Activated naive CD4-positive, alpha-beta T cell treated with anti-CD3 and anti-CD28 coated beads, Interleukin-2, amount 50 U/mL, for 16 hours (primary cell): Measurements from ENCODE around the gene APC.
"Not testable (repeated sequence)": the region's sequence is repeated elsewhere in the genome, so short reads cannot be mapped to it uniquely, and the experiment has no call there.

Experiments
- DNase-seq: peaks from one replicate; pipeline ENCODE4 v3.0.0-alpha.2; 2020

Gene APC

GRCh38 chr5:112860929-112861637, 123.4 kb downstream of the APC start, which contains the start of gene SRP19:
SRP19 (plus strand) TSS chr5:112861287; CDS start chr5:112861377, 90 bp downstream.
- peak; percentile 89 for DNase-seq

GRCh38 chr5:112861638-112861985, 123.9 kb downstream of the APC start:
- no peak for DNase-seq

DNA sequence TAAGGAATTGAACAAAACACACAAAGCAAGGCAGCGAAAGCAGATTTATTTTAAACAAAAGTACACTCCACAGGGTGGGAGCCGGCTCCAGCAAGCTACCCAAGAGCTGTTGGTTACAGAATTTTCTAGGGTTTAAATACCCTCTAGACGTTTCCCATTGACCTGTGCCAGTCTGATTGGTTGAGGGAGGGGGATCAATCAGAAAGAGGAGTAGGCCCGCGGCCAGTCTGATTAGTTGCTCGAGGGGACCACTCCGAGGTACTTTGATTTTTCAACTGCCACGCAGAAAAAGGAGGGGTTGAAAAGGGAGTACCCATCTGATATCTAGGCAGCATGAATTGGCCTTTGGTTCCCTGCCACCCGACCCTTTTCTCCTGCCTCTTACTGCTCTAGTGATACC, 124.4 kb downstream of the APC start:
- no peak for DNase-seq

DNA sequence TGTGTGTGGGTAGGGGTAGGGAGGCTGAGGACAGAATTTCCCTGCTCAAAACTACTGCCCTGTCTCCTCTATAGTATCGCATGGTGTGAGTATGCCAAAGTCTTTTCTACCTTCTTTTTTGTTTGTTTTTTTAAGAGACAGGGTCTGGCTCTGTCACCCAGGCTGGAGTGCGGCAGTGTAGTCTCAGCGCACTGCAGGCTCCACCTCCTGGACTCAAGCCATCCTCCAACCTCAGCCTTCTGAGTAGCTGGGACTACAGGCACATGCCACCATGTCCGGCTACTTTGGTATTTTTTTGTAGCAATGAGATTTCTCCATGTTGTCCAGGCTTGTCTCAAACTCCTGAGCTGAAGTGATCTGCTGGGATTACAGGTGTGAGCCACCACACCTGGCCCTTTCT, 125.9 kb downstream of the APC start:
- no peak for DNase-seq

DNA sequence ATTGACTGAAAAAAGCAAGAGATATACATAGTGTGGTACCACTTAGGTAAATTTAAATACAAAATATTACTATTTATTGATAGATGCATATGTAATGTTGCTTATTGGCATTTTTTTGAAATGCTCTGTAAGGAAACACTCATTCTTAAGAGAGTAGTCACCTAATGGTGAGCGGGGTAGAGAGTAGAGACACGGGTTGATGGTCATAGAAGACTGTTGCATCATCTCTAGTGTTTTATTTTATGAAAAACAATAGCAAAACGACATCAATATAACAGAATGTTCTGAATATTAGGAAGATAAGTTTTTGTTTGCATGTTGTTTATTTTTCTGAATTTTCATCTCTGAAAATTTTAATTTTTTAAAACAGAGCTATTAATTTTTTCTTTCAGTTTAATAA, 127.4 kb downstream of the APC start:
- no peak for DNase-seq

DNA sequence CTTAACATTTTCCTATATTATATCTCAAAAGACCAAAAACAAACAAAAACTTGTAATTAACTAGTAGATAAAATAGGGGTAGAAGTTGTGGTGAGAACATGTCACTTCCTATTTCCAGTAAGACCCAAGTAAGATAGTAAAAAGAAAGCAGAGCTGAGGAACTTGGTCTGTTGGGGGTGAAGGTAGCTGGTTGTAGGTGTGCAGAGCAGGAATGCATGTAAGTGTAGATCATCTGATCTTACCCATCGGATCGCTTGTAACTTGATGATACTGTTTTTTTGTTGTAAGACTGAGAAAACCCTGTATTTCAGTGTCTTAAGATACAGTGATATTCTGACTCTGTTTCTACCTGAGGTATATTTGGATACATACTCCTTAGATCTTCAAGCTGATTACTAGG, 129.1 kb downstream of the APC start:
- no peak for DNase-seq

DNA sequence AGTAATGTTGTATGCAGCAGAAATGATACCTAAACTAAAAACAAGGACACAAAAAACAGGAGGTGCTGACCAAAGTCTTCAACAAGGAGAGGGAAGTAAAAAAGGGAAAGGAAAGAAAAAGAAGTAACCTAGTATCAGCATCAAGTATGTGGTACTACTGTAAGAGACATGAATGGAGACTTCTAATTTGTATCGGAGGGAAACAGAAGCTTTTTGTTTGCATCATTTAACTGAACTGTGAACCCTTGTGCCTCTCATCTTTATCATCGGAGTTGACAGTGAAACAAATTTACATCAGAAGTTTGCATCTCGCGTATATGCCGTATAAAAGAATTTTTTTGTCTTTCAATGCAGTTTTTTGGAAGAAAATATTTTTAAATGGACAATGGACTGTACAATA, 129.7 kb downstream of the APC start:
- DNase-seq = no peak

DNA sequence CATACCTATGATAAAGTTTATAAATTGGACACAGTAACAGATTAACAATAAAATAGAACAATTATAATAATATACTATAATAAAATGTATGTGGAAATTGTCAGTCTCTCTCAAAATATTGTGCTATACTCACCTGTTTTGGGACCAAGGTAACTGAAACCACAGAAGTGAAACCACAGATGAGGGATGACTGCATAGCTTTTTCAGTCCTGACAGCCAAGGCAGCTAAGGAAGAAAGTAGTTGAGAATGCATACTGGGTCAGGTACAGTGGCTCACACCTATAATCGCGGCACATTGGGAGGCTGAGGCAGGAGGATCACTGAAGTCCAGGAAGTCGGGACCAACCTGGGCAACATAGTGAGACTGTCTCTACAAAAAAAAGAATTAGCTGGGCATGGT, 132.3 kb downstream of the APC start:
- no peak for DNase-seq

- no peak for DNase-seq
These were observed 133.3 kb downstream of the APC start for GRCh38 chr5:112870966-112871365.

DNA sequence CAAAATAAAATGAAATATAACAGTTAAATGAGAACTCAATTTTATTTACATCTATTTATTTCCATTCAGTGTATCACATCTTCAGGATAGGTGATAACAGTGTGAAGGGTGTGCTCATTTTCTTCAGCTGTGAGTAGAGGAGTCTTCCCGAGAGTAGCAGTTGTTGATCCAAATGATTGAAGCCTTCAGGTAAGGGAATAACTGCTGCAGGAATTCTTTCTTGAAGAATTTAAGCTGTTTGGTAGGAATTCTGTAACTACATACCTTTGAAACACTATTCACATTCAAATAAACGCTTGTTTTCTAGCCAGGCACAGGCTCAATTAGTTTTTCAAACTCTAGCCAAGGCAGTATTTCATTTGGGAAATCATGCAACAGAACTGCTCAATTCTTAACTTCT, 138.7 kb downstream of the APC start:
- no peak for DNase-seq

GRCh38 chr5:112878101-112878500, 140.4 kb downstream of the APC start:
- no peak for DNase-seq

DNA sequence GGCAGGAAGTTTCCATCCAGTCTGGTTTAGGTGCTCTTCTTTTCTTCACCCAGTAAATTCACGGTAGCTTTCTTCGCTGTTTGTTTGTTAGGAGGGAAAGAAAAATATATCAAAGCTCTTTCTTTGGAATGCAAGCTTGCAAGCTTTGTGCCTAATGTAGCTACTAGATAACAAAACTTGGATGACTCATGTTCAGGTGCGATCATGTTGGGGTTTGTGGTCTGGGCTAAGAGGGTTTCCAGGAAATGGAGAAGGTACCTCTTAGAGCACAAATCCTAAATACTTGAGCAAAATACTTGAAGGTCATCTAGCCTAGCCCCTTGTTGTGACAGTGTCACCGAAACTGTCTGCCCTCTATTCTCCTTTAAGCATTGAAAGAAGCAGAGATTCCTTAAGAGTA, 141.1 kb downstream of the APC start:
- peak; percentile 34 for DNase-seq

DNA sequence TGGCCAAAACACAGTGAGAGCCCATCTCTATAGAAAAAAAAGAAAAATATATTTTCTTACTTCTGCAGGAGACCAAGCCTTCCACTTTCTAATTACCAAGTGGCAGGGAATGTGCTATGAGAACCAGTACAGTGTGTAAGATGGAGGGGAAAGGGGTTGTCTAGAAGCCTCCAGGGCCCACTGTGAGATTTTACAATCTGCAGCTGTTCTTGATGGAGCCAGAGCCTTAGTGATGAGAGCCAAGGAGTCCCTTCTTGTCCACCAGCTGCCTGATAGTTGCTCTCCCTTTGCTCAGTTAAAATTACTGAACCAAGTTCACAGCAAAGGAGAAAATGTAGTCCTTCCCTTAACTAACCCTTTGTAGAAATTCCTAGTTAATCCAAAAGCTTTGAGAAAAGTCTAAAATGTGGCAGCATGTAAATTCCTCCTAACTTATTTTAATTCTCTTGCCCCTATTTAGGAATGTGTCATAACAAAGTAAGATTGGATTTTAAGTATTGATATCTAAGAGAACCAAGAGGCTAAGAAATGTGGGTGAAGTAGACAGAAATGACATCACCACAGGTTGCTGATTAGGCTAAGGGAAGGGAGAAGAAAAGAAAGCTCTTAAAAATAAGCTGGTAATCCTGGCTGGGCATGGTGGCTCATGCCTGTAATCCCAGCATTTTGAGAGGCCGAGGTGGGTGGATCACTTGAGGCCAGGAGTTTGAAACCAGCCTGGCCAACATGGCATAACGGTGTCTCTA, 142.7 kb downstream of the APC start:
- DNase-seq = no peak

GRCh38 chr5:112883192-112883591, 145.5 kb downstream of the APC start:
- no peak for DNase-seq

DNA sequence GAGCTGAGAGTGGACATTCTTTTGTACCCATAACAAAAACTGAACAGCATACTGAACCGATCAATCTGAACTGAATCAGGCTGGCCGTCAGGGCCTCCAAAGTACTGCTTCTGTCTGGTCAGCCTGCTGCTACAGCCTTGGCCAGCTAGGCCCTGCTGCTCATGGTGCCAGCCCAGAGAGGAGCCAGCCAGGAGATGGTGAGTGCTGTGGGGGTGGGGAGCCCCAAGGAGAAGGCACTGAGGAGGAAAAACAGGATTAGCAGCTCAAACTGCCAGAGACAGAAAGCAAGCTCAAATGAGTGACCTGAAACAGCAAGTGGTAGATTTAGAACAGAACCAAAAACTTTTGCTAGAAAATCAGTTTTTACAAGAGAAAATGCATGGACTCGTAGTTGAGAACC, 147.3 kb downstream of the APC start:
- no peak for DNase-seq

GRCh38 chr5:112886975-112887374, 149.3 kb downstream of the APC start:
- DNase-seq = no peak

- DNase-seq = not testable (repeated sequence)
These were observed 154.4 kb downstream of the APC start for GRCh38 chr5:112892066-112892465.

DNA sequence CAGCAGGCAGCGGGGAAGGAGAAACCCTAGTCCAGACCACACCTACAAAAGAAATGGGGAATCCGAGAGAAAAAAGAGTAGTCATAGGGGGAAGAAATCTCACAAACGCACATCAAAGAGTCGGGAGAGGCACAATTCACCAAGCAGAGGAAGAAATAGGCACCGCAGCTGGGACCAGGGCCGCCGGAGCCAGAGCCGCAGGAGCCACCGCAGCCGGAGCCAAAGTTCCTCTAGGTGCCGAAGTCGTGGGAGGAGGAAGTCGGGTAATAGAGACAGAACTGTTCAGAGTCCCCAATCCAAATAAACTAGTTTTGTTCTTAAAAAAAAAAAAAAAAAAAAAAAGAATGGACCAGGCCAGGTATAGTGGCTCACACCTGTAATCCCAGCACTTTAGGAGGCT, 155.1 kb downstream of the APC start:
- DNase-seq = no peak

- no peak for DNase-seq
These were observed 158.0 kb downstream of the APC start for GRCh38 chr5:112895682-112896081.
